KMS-11 (cell line): ENCODE data around the gene CCT4.
"Not testable (repeated sequence)": the region's sequence is repeated elsewhere in the genome, so short reads cannot be mapped to it uniquely, and the experiment has no call there.

ENCODE experiments used
- H2AFZ ChIP-seq: fragments of 200-600 bp; sonication (generic); 2 replicates; pipeline ENCODE4 v1.6.1; 2016; ENCODE audit warnings: antibody characterized with exemption, mixed run types, low read depth
- H3K27ac ChIP-seq: fragments of 200-600 bp; sonication (generic); 2 replicates; pipeline ENCODE4 v1.6.1; 2016; ENCODE audit warnings: mild to moderate bottlenecking, mixed run types
- H3K27me3 ChIP-seq: fragments of 200-600 bp; sonication (generic); 2 replicates; pipeline ENCODE4 v1.6.1; 2017; ENCODE audit warnings: mild to moderate bottlenecking, low read depth, mixed run types, moderate library complexity; ENCODE audit not compliant: insufficient read depth
- H3K36me3 ChIP-seq: fragments of 200-600 bp; sonication (generic); 2 replicates; pipeline ENCODE4 v1.6.1; 2017; ENCODE audit warnings: mild to moderate bottlenecking, mixed run types; ENCODE audit not compliant: insufficient read depth
- H3K4me1 ChIP-seq: fragments of 200-600 bp; sonication (generic); 2 replicates; pipeline ENCODE4 v1.6.1; 2016; ENCODE audit warnings: mild to moderate bottlenecking, low read depth, mixed run types; ENCODE audit not compliant: poor library complexity, severe bottlenecking
- H3K4me2 ChIP-seq: fragments of 200-600 bp; sonication (generic); 2 replicates; pipeline ENCODE4 v1.7.0; 2016; ENCODE audit warnings: mild to moderate bottlenecking, mixed run types
- H3K4me3 ChIP-seq: fragments of 200-600 bp; sonication (generic); IDR thresholded peaks from 2 replicates; pipeline ENCODE4 v1.6.1; 2017; ENCODE audit warnings: low read depth, low read length, mixed read lengths; ENCODE audit not compliant: insufficient read depth
- H3K79me2 ChIP-seq: fragments of 200-600 bp; sonication (generic); 2 replicates; pipeline ENCODE4 v1.6.1; 2016; ENCODE audit warnings: low read depth, mixed run types; ENCODE audit not compliant: insufficient read depth
- H3K9ac ChIP-seq: fragments of 200-600 bp; sonication (generic); 2 replicates; pipeline ENCODE4 v1.6.1; 2016; ENCODE audit warnings: mild to moderate bottlenecking, mixed run types
- H4K20me1 ChIP-seq: fragments of 200-600 bp; sonication (generic); 2 replicates; pipeline ENCODE4 v1.6.1; 2016; ENCODE audit warnings: mild to moderate bottlenecking, mixed run types; ENCODE audit not compliant: insufficient read depth
- CTCF ChIP-seq: fragments of 200-600 bp; sonication (generic); conservative IDR thresholded peaks from 2 replicates; pipeline ENCODE4 v1.6.1; 2017; ENCODE audit warnings: low read depth, mild to moderate bottlenecking, antibody characterized with exemption, low read length, moderate library complexity, mixed read lengths

Gene CCT4

GRCh38 chr2:61877571-61878245 is 10.7 kb downstream of the CCT4 start:
- peaks cover 62% of the 10 kb centered on the region; the same call in 1 of the 2 replicates for H3K36me3 ChIP-seq
- no peak overlapping the region for H2AFZ ChIP-seq
- no peak overlapping the region for H3K27ac ChIP-seq
- peaks cover 9% of the 10 kb centered on the region; the same call in 1 of the 2 replicates for H3K79me2 ChIP-seq
- H3K4me1 ChIP-seq = no peaks in the 10 kb centered on the region
- H3K4me3 ChIP-seq = no peak overlapping the region
- H3K9ac ChIP-seq = no peak overlapping the region
- no peak overlapping the region for H3K4me2 ChIP-seq
- H3K27me3 ChIP-seq = no peaks in the 10 kb centered on the region
- TF ChIP-seq CTCF = no peak
- no peaks in the 10 kb centered on the region; the same call in 1 of the 2 replicates for H4K20me1 ChIP-seq

- no peak overlapping the region for H3K4me2 ChIP-seq
- no peaks in the 10 kb centered on the region for H3K27me3 ChIP-seq
- no peaks in the 10 kb centered on the region for H3K4me1 ChIP-seq
- H3K79me2 ChIP-seq = peaks cover 10% of the 10 kb centered on the region; the same call in 1 of the 2 replicates
- no peak overlapping the region for H2AFZ ChIP-seq
- no peak for TF ChIP-seq CTCF
- H3K36me3 ChIP-seq = peaks cover 65% of the 10 kb centered on the region; the same call in 1 of the 2 replicates
- H3K9ac ChIP-seq = no peak overlapping the region
- H3K27ac ChIP-seq = no peak overlapping the region
- H3K4me3 ChIP-seq = no peak overlapping the region
- no peaks in the 10 kb centered on the region for H4K20me1 ChIP-seq
Measured at GRCh38 chr2:61876400-61876799, 12.1 kb downstream of the CCT4 start.

- H2AFZ ChIP-seq, H3K9ac ChIP-seq, H3K27ac ChIP-seq, H3K79me2 ChIP-seq, H3K27me3 ChIP-seq, H3K4me2 ChIP-seq, H3K4me1 ChIP-seq, H4K20me1 ChIP-seq, H3K4me3 ChIP-seq: not testable (repeated sequence)
- peaks cover 34% of the 10 kb centered on the region for H3K36me3 ChIP-seq
Measured at GRCh38 chr2:61866482-61867089, 21.9 kb downstream of the CCT4 start.

- no peak for TF ChIP-seq CTCF
- Histone ChIP-seq H2AFZ (no peak overlapping the region), H3K79me2 (no peaks in the 10 kb centered on the region), H3K36me3 (peaks cover 6% of the 10 kb centered on the region; the same call in 1 of the 2 replicates), H3K27me3 (no peaks in the 10 kb centered on the region), H3K27ac (no peak overlapping the region), H4K20me1 (no peaks in the 10 kb centered on the region), H3K4me2 (no peak overlapping the region), H3K4me3 (no peak overlapping the region), H3K4me1 (no peaks in the 10 kb centered on the region), H3K9ac (no peak overlapping the region)
Measured at GRCh38 chr2:61862085-61862484, 26.4 kb downstream of the CCT4 start.

GRCh38 chr2:61857224-61857623 is 31.2 kb downstream of the CCT4 start:
- Histone ChIP-seq H3K4me3 (no peak overlapping the region), H3K27me3 (no peaks in the 10 kb centered on the region), H4K20me1 (no peaks in the 10 kb centered on the region), H3K79me2 (no peaks in the 10 kb centered on the region), H3K9ac (no peak overlapping the region), H3K4me2 (no peak overlapping the region), H3K27ac (no peak overlapping the region), H3K4me1 (peaks cover 5% of the 10 kb centered on the region), H3K36me3 (no peaks in the 10 kb centered on the region), H2AFZ (no peak overlapping the region)
- no peak for TF ChIP-seq CTCF
